ENCODE data around the gene STX5.

Gene STX5

GRCh38 chr11:62757846-62758788 lies 73.7 kb downstream of the STX5 start:
- no peak overlapping the region for H3K9ac ChIP-seq (ENCODE audit: low read depth, low read length)
- H3K9me3 ChIP-seq (ENCODE audit: control insufficient read depth, insufficient read depth, low read length), result no peaks in the 10 kb centered on the region
- H3K27me3 ChIP-seq (ENCODE audit: control insufficient read depth, insufficient read depth, low read length), result no peaks in the 10 kb centered on the region
- peaks cover 14% of the 10 kb centered on the region for H3K4me1 ChIP-seq (ENCODE audit: control insufficient read depth, insufficient read depth, low read length)
- H3K36me3 ChIP-seq (ENCODE audit: control insufficient read depth, insufficient read depth, low read length), result peaks cover 6% of the 10 kb centered on the region
- H3K4me3 ChIP-seq (ENCODE audit: low read depth, low read length), result peak overlapping the region; percentile 43

Measured in iPS-15b (cell line).